Activated CD4-positive, alpha-beta T cell treated with anti-CD3 and anti-CD28 coated beads, Interleukin-2, Interleukin-4, amounts not matched to agents 100 ng/mL and 50 ng/mL, durations not matched to agents 16 hours and 8 hours (primary cell): Measurements from ENCODE around the gene KRTAP5-1.

Source experiments
- DNase-seq: peaks from one replicate; pipeline ENCODE4 v3.0.0-alpha.2; 2020; ENCODE audit warnings: low spot score

The KRTAP5-1 gene

GRCh38 chr11:1545432-1545831 lies 39.7 kb downstream of the KRTAP5-1 start:
- DNase-seq: no peak

- no peak for DNase-seq
Measured at GRCh38 chr11:1544536-1544935, 40.5 kb downstream of the KRTAP5-1 start.

- DNase-seq: no peak
Measured at GRCh38 chr11:1543606-1544263, 41.3 kb downstream of the KRTAP5-1 start.

- no peak for DNase-seq
Measured at GRCh38 chr11:1542267-1542666, 42.8 kb downstream of the KRTAP5-1 start.

GRCh38 chr11:1541474-1542204 lies 43.4 kb downstream of the KRTAP5-1 start:
- no peak for DNase-seq

GRCh38 chr11:1540074-1540473 lies 45.0 kb downstream of the KRTAP5-1 start:
- DNase-seq: no peak

- DNase-seq: no peak
Measured at GRCh38 chr11:1538153-1538552, 46.9 kb downstream of the KRTAP5-1 start.

GRCh38 chr11:1536065-1536843 lies 48.8 kb downstream of the KRTAP5-1 start:
- DNase-seq: no peak

GRCh38 chr11:1534682-1535081 lies 50.4 kb downstream of the KRTAP5-1 start:
- DNase-seq: no peak
